ENCODE data around the gene SPATA31D1. TPM values are rescaled to one million over a fixed set of nuclear protein-coding genes. Genes with fewer than 3 reads are reported as not detected.

The SPATA31D1 gene
- total RNA-seq, 1 experiment from 2014 or later, result not detected

DNA sequence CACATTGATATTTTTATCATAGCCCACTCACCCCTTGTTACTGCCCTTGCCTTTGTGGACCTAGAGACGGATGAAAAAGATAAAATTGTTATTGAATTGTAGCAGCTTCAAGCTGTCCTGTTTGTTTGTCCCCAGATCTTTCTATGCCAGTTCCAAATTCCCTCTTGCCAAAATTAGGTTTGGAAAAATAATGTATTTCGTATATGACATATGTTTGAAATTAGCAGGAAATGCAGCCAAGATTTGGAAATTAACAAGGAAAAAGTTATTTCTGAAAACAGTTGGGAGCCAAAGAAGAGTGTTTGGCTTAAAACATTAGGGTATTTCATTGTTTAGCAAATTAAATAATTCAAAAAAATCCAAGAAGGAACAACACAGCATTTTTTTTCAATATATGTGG is 33.5 kb downstream of the SPATA31D1 start:
- H2AK5ac ChIP-seq (ENCODE audit: insufficient read length, low read length), result no peak overlapping the region
- Mint-ChIP-seq H3K4me1 (peaks cover 2 to 3% of the 10 kb centered on the region in 2 experiments; a peak in 2 of 4 replicates), H3K27me3 (ENCODE audit: low read depth) (no peaks in the 10 kb centered on the region), H3K4me3 (no peak overlapping the region), H3K36me3 (ENCODE audit: insufficient read depth in 1 of 3, low read depth in 3 of 3) (no peaks in the 10 kb centered on the region), H3K9me3 (peaks cover 2% of the 10 kb centered on the region in 2 experiments; a peak in 1 of 5 replicates), H3K27ac (no peak overlapping the region)
- H3K27me3 ChIP-seq (ENCODE audit: insufficient read depth, low read length), result no peaks in the 10 kb centered on the region
- H2BK5ac ChIP-seq (ENCODE audit: insufficient read length, low read length), result no peak overlapping the region
- no peak for DNase-seq
- H4K91ac ChIP-seq (ENCODE audit: insufficient read length, low read depth, low read length), result no peak overlapping the region
- H3K4me2 ChIP-seq (ENCODE audit: insufficient read depth, insufficient read length, low read length), result no peak overlapping the region
- no peak overlapping the region for H3K56ac ChIP-seq (ENCODE audit: insufficient read length, low read depth, low read length)
- H4K8ac ChIP-seq (replicated peaks; ENCODE audit: insufficient read length, low read depth, low read length), result no peak overlapping the region
- H3K9me3 ChIP-seq (ENCODE audit: control insufficient read depth, low read depth, low read length), result no peaks in the 10 kb centered on the region
- H3K14ac ChIP-seq (ENCODE audit: insufficient read depth, low read length), result no peak overlapping the region
- no peak overlapping the region for H3K9ac ChIP-seq (ENCODE audit: extremely low read depth, insufficient read length, low read length)
- H3K27ac ChIP-seq (ENCODE audit: insufficient read length, low read depth, low read length), result no peak overlapping the region
- no peak overlapping the region for H2AFZ ChIP-seq (ENCODE audit: low read length)
- H3K79me1 ChIP-seq (ENCODE audit: insufficient read depth, low read depth, low read length, poor library complexity, severe bottlenecking), result no peaks in the 10 kb centered on the region
- no peak overlapping the region for H3K18ac ChIP-seq (ENCODE audit: insufficient read length, low read depth, low read length)
- no peak overlapping the region for H3T11ph ChIP-seq (ENCODE audit: low read length)
- no peak overlapping the region for H2BK15ac ChIP-seq (ENCODE audit: low read depth, low read length)
- no peak overlapping the region for H2BK120ac ChIP-seq (ENCODE audit: low read depth, low read length, poor library complexity, severe bottlenecking)
- no peak overlapping the region for H4K5ac ChIP-seq (ENCODE audit: insufficient read length, low read depth, low read length)
- H2BK20ac ChIP-seq (ENCODE audit: low read depth, low read length, poor library complexity, severe bottlenecking), result no peak overlapping the region
- H3K79me2 ChIP-seq (ENCODE audit: insufficient read depth, low read length), result no peaks in the 10 kb centered on the region
- H3K4ac ChIP-seq (ENCODE audit: low read depth, low read length), result no peak overlapping the region
- no peak overlapping the region for H3K23ac ChIP-seq (ENCODE audit: insufficient read length, low read depth, low read length)
- no CpG with 5 or more reads among the region's 2 CpGs for WGBS (ENCODE audit: extremely low coverage, insufficient read length, low lambda C conversion rate)
- H2BK12ac ChIP-seq (ENCODE audit: insufficient read length, low read depth, low read length), result no peak overlapping the region
- no peaks in the 10 kb centered on the region for H3K4me1 ChIP-seq (ENCODE audit: insufficient read depth, low read length)
- H4K20me1 ChIP-seq (ENCODE audit: control insufficient read depth, insufficient read depth, insufficient read length), result no peaks in the 10 kb centered on the region
- TF ChIP-seq, protein P1, sequence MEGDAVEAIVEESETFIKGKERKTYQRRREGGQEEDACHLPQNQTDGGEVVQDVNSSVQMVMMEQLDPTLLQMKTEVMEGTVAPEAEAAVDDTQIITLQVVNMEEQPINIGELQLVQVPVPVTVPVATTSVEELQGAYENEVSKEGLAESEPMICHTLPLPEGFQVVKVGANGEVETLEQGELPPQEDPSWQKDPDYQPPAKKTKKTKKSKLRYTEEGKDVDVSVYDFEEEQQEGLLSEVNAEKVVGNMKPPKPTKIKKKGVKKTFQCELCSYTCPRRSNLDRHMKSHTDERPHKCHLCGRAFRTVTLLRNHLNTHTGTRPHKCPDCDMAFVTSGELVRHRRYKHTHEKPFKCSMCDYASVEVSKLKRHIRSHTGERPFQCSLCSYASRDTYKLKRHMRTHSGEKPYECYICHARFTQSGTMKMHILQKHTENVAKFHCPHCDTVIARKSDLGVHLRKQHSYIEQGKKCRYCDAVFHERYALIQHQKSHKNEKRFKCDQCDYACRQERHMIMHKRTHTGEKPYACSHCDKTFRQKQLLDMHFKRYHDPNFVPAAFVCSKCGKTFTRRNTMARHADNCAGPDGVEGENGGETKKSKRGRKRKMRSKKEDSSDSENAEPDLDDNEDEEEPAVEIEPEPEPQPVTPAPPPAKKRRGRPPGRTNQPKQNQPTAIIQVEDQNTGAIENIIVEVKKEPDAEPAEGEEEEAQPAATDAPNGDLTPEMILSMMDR (conservative IDR thresholded peaks at IDR 0.05), result no peak
- H3K23me2 ChIP-seq (ENCODE audit: insufficient read length, low read depth, low read length, poor library complexity, severe bottlenecking), result no peaks in the 10 kb centered on the region

Measured in H9 (cell line).